IPS DF 6.9 (cell line): ENCODE data around the gene UHRF1.
"Not testable (repeated sequence)": the region's sequence is repeated elsewhere in the genome, so short reads cannot be mapped to it uniquely, and the experiment has no call there.

Source experiments
- DNase-seq: peaks from one replicate; pipeline ENCODE4 v3.0.0-alpha.2; 2013; ENCODE audit warnings: low read depth, low spot score
- H3K27ac ChIP-seq: one replicate; pipeline ENCODE4 v1.5.1; 2013; ENCODE audit warnings: low read length, control low read depth
- H3K27me3 ChIP-seq: 2 replicates; pipeline ENCODE4 v1.6.1; 2013; ENCODE audit warnings: mild to moderate bottlenecking, low read length; ENCODE audit not compliant: control insufficient read depth, insufficient read depth
- H3K36me3 ChIP-seq: 2 replicates; pipeline ENCODE4 v1.6.1; 2013; ENCODE audit warnings: low read length; ENCODE audit not compliant: control insufficient read depth, insufficient read depth
- H3K4me1 ChIP-seq: 2 replicates; pipeline ENCODE4 v1.6.1; 2013; ENCODE audit warnings: low read length; ENCODE audit not compliant: control insufficient read depth, insufficient read depth
- H3K4me3 ChIP-seq: 2 replicates; pipeline ENCODE4 v1.5.1; 2013; ENCODE audit warnings: mild to moderate bottlenecking, low read length
- H3K9me3 ChIP-seq: 2 replicates; pipeline ENCODE4 v1.6.1; 2013; ENCODE audit warnings: low read length, inconsistent platforms; ENCODE audit not compliant: control insufficient read depth, insufficient read depth
- WGBS: extraction: QIAGEN DNeasy Blood & Tissue Kit; methylation state at CpG from one replicate; pipeline ENCODE4 v1.1.7; 2013; ENCODE audit warnings: mixed read lengths, missing lambda C conversion rate; ENCODE audit not compliant: insufficient read length, insufficient coverage; 5-methylcytosine and 5-hydroxymethylcytosine counted together

UHRF1 gene

DNA sequence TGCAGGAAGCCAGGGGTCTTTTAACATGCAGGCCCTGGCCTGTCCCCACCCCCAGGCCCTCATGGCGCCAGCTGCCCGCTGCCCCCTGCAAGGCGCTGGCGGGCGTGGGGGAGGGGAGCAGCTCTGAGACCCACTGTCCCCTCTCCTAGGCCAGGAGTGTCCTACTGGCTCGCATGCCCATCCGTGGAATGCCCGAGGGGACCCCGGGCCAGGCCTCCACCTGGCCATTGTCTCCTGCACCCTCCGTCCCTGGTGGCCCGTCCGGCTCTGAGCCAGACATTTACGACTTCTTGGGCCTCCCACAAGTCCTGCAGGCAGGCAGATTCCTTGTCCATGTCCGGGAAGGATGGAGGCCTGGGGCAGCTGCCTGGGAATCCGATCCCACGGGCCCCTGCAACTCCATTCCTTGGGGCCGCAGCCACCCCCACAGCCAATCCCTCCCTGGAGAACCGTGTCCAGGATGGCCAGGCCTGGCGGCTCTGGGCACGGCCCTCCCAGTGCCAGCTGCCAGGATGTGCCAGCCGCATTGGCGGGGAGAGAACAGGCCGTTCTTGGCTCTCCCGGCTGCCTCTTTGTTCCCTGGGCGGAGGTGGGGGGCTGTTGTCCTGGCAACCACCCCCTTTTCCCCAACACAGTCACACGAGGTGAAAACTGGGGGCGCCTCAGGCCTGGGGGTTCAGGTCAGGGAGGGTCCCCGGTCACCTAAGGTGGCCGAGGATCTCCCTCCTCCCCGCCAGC, 31.4 kb upstream of the UHRF1 start:
- no peak overlapping the region for H3K27ac ChIP-seq
- no peaks in the 10 kb centered on the region for H3K9me3 ChIP-seq
- H3K4me1 ChIP-seq, result peaks cover 12% of the 10 kb centered on the region
- DNase-seq, result no peak
- no peaks in the 10 kb centered on the region; the same call in 1 of the 2 replicates for H3K36me3 ChIP-seq
- no peaks in the 10 kb centered on the region for H3K27me3 ChIP-seq
- no CpG with 5 or more reads among the region's 30 CpGs for WGBS
- no peak overlapping the region for H3K4me3 ChIP-seq

DNA sequence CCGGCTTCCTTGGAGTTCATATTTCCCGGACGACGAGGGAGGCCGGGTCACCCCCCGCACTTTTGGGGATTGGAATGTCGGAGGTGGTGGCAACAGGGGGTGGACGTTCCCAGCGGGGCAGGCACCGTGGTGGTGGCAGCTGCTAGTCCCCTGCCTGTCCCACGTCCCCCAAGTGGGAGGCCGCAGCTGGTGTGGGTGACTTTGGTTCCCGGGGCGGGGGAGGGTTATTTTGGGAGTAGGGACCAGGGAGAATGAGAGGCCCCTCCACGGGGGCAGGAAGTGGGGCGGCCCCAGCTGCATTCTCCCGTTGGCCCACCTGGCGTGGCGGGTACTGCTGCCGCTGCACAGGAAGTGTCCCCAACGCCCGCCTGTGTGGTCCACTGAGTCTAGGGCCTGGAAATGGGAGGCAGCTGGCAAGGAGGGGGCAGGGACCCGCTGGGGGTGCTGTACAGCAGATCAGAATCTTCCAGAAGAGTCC, 30.8 kb upstream of the UHRF1 start:
- Histone ChIP-seq H3K4me3 (no peak overlapping the region), H3K9me3 (no peaks in the 10 kb centered on the region), H3K36me3 (no peaks in the 10 kb centered on the region; the same call in 1 of the 2 replicates), H3K27ac (no peak overlapping the region), H3K27me3 (no peaks in the 10 kb centered on the region), H3K4me1 (peaks cover 12% of the 10 kb centered on the region)
- no CpG with 5 or more reads among the region's 23 CpGs for WGBS
- no peak for DNase-seq

DNA sequence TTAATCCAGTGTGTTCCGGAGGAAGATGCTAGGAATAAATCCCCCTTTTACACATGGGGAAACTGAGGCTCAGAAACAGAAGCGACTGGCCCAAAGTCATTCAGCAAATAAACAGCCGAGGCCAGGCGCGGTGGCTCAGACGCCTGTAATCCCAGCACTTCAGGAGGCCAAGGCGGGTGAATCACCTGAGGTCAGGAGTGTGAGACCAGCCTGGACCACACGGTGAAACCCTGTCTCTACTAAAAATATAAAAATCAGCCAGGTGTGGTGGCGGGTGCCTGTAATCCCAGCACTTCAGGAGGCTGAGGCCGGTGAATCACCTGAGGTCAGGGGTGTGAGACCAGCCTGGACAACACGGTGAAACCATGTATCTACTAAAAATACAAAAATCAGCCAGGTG, 30.3 kb upstream of the UHRF1 start:
- no CpG with 5 or more reads among the region's 11 CpGs for WGBS
- Histone ChIP-seq H3K27me3 (no peaks in the 10 kb centered on the region), H3K36me3 (no peaks in the 10 kb centered on the region; the same call in 1 of the 2 replicates), H3K4me1 (peaks cover 12% of the 10 kb centered on the region), H3K9me3 (no peaks in the 10 kb centered on the region), H3K4me3 (no peak overlapping the region), H3K27ac (no peak overlapping the region)
- no peak for DNase-seq

DNA sequence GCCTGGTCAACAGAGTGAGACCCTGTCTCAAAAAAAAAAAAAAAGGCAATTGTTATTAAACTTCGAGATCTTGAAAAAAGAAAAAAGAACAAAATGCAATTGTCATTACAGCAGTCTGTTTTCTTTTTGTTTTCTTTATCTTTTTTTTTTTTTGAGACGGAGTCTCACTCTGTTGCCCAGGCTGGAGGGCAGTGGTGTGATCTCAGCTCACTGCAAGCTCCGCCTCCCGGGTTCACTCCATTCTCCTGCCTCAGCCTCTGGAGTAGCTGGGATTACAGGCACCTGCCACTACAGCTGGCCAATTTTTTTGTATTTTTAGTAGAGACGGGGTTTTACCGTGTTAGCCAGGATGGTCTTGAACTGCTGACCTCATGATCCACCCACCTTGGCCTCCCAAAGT, 26.4 kb upstream of the UHRF1 start:
- not testable (repeated sequence) for H3K4me3 ChIP-seq, DNase-seq, H3K27me3 ChIP-seq, H3K9me3 ChIP-seq, H3K27ac ChIP-seq, H3K4me1 ChIP-seq, H3K36me3 ChIP-seq
- no CpG with 5 or more reads among the region's 6 CpGs for WGBS

DNA sequence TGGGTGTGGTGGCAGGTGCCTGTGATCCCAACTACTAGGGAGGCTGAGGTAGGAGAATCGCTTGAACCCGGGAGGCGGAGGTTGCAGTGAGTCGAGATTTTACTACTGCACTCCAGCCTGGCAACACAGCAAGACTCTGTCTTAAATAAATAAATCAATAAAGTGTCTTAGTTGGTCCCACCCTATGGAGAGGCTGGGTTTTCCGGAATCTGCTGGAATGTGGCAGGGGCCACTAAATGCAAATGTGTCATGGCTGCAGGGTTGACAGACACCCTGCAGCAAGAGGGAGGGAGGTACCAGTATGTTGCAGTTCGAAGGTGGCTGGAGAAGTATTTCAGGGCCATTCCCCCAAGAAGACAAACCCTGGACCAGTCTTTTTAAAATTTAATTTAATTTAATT, 24.3 kb upstream of the UHRF1 start:
- not testable (repeated sequence) for H3K27ac ChIP-seq, DNase-seq, H3K36me3 ChIP-seq, H3K4me1 ChIP-seq, H3K9me3 ChIP-seq, H3K27me3 ChIP-seq, H3K4me3 ChIP-seq
- no CpG with 5 or more reads among the region's 6 CpGs for WGBS

DNA sequence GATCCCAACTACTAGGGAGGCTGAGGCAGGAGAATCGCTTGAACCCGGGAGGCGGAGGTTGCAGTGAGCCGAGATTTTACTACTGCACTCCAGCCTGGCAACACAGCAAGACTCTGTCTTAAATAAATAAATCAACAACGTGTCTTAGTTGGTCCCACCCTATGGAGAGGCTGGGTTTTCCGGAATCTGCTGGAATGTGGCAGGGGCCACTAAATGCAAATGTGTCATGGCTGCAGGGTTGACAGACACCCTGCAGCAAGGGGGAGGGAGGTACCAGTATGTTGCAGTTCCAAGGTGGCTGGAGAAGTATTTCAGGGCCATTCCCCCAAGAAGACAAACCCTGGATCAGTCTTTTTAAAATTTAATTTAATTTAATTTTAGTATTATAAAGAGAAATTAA, 21.5 kb upstream of the UHRF1 start:
- H3K27me3 ChIP-seq, H3K4me1 ChIP-seq, DNase-seq, H3K36me3 ChIP-seq, H3K9me3 ChIP-seq, H3K4me3 ChIP-seq, H3K27ac ChIP-seq: not testable (repeated sequence)
- WGBS, result no CpG with 5 or more reads among the region's 6 CpGs

DNA sequence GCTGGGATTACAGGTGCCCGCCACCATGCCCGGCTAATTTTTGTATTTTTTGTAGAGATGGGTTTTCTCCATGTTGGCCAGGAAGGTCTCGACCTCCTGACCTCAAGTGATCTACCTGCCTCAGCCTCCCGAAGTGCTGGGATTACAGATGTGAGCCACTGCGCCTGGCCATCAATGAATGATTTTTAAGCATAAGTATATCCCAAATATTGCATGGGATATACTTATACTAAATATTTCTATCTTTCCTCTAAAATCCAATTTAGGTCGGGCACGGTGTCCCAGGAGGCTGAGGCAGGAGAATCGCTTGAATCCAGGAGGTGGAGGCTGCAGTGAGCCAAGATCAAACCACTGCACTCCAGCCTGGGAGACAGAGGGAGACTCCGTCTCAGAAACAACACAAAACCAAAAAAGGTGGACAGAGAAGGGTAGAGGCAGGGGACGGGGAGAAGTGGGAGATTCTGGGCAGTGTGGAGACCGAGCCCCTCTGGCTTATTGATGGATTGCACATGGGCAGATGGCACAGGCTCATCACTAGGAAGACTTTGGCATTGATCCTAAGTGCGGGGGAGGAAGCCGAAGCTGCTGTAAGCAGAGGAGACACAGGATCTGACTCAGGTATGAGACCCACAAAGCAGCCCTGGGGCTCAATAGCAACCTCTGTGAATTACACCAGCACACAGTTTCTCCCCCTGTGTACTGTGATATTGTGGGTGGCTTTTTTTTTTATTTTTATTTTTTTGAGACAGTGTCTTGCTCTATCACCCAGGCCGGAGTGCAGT, 20.1 kb upstream of the UHRF1 start:
- H3K27ac ChIP-seq, result no peak overlapping the region
- H3K9me3 ChIP-seq, result no peaks in the 10 kb centered on the region
- no peaks in the 10 kb centered on the region for H3K4me1 ChIP-seq
- no peaks in the 10 kb centered on the region for H3K27me3 ChIP-seq
- no CpG with 5 or more reads among the region's 14 CpGs for WGBS
- no peaks in the 10 kb centered on the region for H3K36me3 ChIP-seq
- no peak for DNase-seq
- H3K4me3 ChIP-seq, result no peak overlapping the region

DNA sequence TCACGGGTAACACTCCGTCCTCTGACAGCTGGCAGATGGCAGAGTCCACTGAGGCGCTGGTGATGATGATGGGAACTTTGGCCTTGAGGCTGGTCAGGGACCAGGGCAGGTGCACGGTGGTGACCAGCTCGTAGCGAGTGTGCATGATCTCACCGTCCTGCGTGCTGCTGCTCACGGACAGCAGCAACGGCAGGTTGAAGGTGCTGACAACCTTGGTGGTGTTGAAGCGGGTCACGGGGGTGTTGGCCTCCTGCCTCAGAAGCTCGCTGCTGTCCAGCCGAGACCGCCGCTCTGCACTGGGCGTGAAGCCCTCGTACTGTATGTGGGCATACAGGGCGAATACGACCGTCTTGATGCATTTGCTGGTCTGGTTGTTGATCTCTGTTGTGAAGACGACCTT, 18.2 kb upstream of the UHRF1 start:
- WGBS, result no CpG with 5 or more reads among the region's 22 CpGs
- no peaks in the 10 kb centered on the region for H3K4me1 ChIP-seq
- no peaks in the 10 kb centered on the region for H3K36me3 ChIP-seq
- DNase-seq, result no peak
- H3K9me3 ChIP-seq, result no peaks in the 10 kb centered on the region
- no peak overlapping the region for H3K27ac ChIP-seq
- H3K27me3 ChIP-seq, result peaks cover 3% of the 10 kb centered on the region
- no peak overlapping the region for H3K4me3 ChIP-seq

DNA sequence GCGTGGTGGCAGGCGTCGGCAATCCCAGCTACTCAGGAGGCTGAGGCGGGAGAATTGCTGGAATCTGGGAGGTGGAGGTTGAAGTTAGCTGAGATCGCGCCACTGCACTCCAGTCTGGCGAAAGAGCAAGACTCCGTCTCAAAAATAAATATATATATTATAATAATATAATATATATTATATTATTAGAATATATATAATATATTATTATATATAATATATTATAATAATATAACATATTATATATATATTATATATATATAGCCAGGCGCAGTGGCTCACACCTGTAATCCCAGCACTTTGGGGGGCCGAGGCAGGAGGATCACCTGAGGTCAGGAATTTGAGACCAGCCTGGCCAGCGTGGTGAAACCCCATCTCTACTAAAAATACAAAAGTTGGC, 16.3 kb upstream of the UHRF1 start:
- not testable (repeated sequence) for H3K4me3 ChIP-seq, H3K9me3 ChIP-seq, H3K27me3 ChIP-seq, H3K36me3 ChIP-seq, DNase-seq, H3K27ac ChIP-seq, H3K4me1 ChIP-seq
- no CpG with 5 or more reads among the region's 11 CpGs for WGBS

DNA sequence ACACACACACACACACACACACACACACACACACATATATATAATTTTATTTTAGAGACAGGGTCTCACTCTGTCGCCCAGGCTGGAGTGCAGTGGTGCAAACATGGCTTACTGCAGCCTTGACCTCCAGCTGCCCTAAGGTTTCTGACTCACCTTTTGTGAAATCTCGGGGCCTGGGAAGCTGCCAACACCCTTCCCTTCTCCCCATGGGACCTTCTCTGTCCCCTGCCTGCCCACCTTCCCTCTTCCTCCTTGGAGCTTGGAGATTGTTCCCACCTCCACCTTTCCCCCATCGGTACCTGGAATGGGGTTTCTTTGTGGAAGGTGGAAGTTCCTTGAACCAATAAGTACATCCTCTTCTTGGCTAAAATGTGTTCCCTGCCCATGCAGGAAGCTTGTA, 12.9 kb upstream of the UHRF1 start:
- no peak for DNase-seq
- H3K27me3 ChIP-seq, result peaks cover 7% of the 10 kb centered on the region
- H3K36me3 ChIP-seq, result no peaks in the 10 kb centered on the region
- H3K4me1 ChIP-seq, result no peaks in the 10 kb centered on the region
- no peak overlapping the region for H3K27ac ChIP-seq
- no CpG with 5 or more reads among the region's 3 CpGs for WGBS
- H3K9me3 ChIP-seq, result no peaks in the 10 kb centered on the region
- no peak overlapping the region for H3K4me3 ChIP-seq
